Muscle of leg (tissue), 11 donors: ENCODE data around the gene RPS6KA2. TPM values are rescaled to one million over a fixed set of nuclear protein-coding genes. Genes with fewer than 3 reads are reported as not detected.
"Not testable (repeated sequence)": the region's sequence is repeated elsewhere in the genome, so short reads cannot be mapped to it uniquely, and the experiment has no call there.

ENCODE experiments used
- DNase-seq: peaks from one replicate; pipeline ENCODE4 v3.0.0; 2013
- H3K27ac ChIP-seq: one replicate; pipeline ENCODE4 v1.5.1; 2013; ENCODE audit warnings: mild to moderate bottlenecking, low read length, control low read depth
- H3K27me3 ChIP-seq: one replicate; pipeline ENCODE4 v1.6.1; 2013; ENCODE audit warnings: low read length; ENCODE audit not compliant: control insufficient read depth, insufficient read depth
- H3K36me3 ChIP-seq: one replicate; pipeline ENCODE4 v1.6.1; 2013; ENCODE audit warnings: low read length; ENCODE audit not compliant: control insufficient read depth, insufficient read depth
- H3K4me1 ChIP-seq: one replicate; pipeline ENCODE4 v1.6.1; 2013; ENCODE audit warnings: low read length; ENCODE audit not compliant: control insufficient read depth, insufficient read depth
- H3K4me3 ChIP-seq: one replicate; pipeline ENCODE4 v1.5.1; 2013; ENCODE audit warnings: low read length, control low read depth
- H3K9me3 ChIP-seq: replicated peaks from 2 replicates; pipeline ENCODE4 v1.6.1; 2013; ENCODE audit warnings: low read depth, low read length; ENCODE audit not compliant: control insufficient read depth
- WGBS: methylation state at CpG from one replicate; pipeline ENCODE4 v1.1.5; 2013; ENCODE audit warnings: missing lambda C conversion rate; ENCODE audit not compliant: insufficient coverage; 5-methylcytosine and 5-hydroxymethylcytosine counted together
- polyA plus RNA-seq, 8 donors: library from polyadenylated mRNA; unstranded; fragments of 120-200 nt; gene quantifications; one replicate each; pipeline versions ENCODE4 v1.2.1 to v1.2.3, GENCODE V29; 2013; ENCODE audit warnings: inconsistent platforms in 1 of 8, low replicate concordance in 1 of 8; ENCODE audit not compliant: insufficient read length in 8 of 8, insufficient read depth in 1 of 8
- total RNA-seq: library from RNA; stranded (reverse); fragments of 120-200 nt; gene quantifications from one replicate; pipeline ENCODE4 v1.2.4, GENCODE V29; 2013

RPS6KA2 gene
- total and polyA plus RNA-seq, 9 donors: 15.4 to 29.2 (median 24.6) TPM

GRCh38 chr6:166362427-166362826 lies 264.6 kb downstream of the RPS6KA2 start:
- Histone ChIP-seq H3K36me3 (peaks cover 18% of the 10 kb centered on the region), H3K4me1 (peaks cover 11% of the 10 kb centered on the region)
- H3K9me3 ChIP-seq, H3K27ac ChIP-seq, H3K4me3 ChIP-seq, H3K27me3 ChIP-seq, DNase-seq: not testable (repeated sequence)
- no CpG with 5 or more reads among the region's 4 CpGs for whole genome bisulfite sequencing

DNA sequence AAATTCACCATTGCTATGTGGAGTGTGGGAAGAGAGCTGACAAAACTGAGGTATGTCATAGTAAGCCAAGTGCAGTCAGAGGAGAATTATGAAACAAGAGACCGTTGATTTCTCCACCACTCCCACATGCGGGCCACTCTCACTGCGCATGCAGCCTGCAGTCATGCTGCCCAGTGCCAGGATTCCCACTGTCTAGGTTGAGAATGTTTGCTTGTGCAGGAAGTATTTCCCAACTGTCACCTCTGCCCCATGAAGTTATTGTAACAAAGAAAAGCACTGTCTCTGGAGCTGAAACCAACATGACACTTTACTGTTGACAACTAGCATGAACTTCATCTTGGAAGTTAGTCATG lies 266.0 kb downstream of the RPS6KA2 start:
- Histone ChIP-seq H3K4me3 (no peak overlapping the region), H3K4me1 (peaks cover 11% of the 10 kb centered on the region), H3K36me3 (peaks cover 16% of the 10 kb centered on the region), H3K27me3 (no peaks in the 10 kb centered on the region), H3K27ac (no peak overlapping the region), H3K9me3 (no peaks in the 10 kb centered on the region)
- no peak for DNase-seq
- no CpG with 5 or more reads among the region's 3 CpGs for WGBS

- WGBS: 82% methylated on average over 4 of the region's 8 CpGs
- DNase-seq: no peak
- no peak overlapping the region for H3K4me3 ChIP-seq
- H3K9me3 ChIP-seq: no peaks in the 10 kb centered on the region
- H3K27ac ChIP-seq: no peak overlapping the region
- H3K36me3 ChIP-seq: peaks cover 13% of the 10 kb centered on the region
- peaks cover 11% of the 10 kb centered on the region for H3K4me1 ChIP-seq
- H3K27me3 ChIP-seq: no peaks in the 10 kb centered on the region
Measured at GRCh38 chr6:166360243-166361076, 266.6 kb downstream of the RPS6KA2 start.

Other genes starting within 250 kb of the RPS6KA2 start
- gene MPC1, start 244.3 kb downstream of the RPS6KA2 start, total RNA-seq: 69.2 TPM
- gene MPC1, start 244.3 kb downstream of the RPS6KA2 start, polyA plus RNA-seq: 10 to 100 TPM; 64.7 to 98.0 (median 72.5) TPM
- 0.71 TPM for gene RAMACL, start 40.6 kb downstream of the RPS6KA2 start, total RNA-seq
- gene RAMACL, start 40.6 kb downstream of the RPS6KA2 start, polyA plus RNA-seq: under 1 TPM in 5 of 8 donors, not detected in 3; 0.11 to 0.22 (median 0.15) TPM